Measurements from ENCODE around the gene FOXJ3. TPM values are rescaled to one million over a fixed set of nuclear protein-coding genes. Genes with fewer than 3 reads are reported as not detected.

The FOXJ3 gene
- total and polyA plus RNA-seq, 2 of the 8 experiments (the other 6 are each of a cell fraction or from before 2014, with no cell fraction given) = 48.6 to 51.9 TPM

DNA sequence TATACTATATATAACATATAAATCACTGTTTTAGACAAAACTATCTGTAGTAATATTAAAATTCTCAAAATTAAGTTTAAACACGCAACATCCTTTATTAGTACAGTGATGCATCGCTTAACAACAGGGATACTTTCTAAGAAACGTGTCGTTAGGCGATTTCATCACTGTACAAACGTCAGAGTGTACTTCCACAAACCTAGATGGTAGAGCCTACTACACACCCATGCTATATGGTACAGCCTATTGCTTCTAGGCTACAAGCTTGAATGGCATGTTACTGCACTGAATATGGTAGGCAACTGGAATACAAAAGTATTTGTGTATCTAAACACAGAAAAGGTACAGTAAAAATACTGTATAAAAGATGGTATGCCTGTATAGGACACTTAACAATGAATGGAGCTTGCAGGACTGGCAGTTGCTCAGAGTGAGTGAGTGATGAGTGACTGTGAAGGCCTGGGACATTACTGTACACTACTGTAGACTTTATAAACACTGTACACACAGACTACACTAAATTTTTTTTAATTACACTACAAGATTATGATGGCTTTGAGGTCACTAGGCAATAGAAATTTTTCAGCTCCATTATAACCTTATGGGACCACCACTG lies 10.5 kb downstream of the FOXJ3 start:
- no peak overlapping the region for H3K4me2 ChIP-seq (ENCODE audit: insufficient read depth in 1 of 2, low read depth in 2 of 2, low read length in 2 of 2)
- H3K18ac ChIP-seq (ENCODE audit: extremely low read depth, low read length) = no peak overlapping the region
- no peaks in the 10 kb centered on the region for H3K4me1 ChIP-seq (replicated peaks in 1 of 4; ENCODE audit: control insufficient read depth in 3 of 4, insufficient read depth in 4 of 4, low read length in 3 of 4)
- FAIRE-seq = no peak
- H3K4ac ChIP-seq (replicated peaks; ENCODE audit: insufficient read length, low read depth, low read length) = no peak overlapping the region
- no peak overlapping the region for H3K56ac ChIP-seq (replicated peaks; ENCODE audit: insufficient read length, low read depth, low read length)
- no peak overlapping the region for H2BK120ac ChIP-seq (replicated peaks; ENCODE audit: low read depth, low read length)
- no peaks in the 10 kb centered on the region for H3K27me3 ChIP-seq (replicated peaks in 1 of 4; ENCODE audit: control insufficient read depth in 3 of 4, extremely low read depth in 1 of 4, insufficient read depth in 3 of 4, low read length in 3 of 4)
- H2AK5ac ChIP-seq (ENCODE audit: low read depth, low read length) = no peak overlapping the region
- no peak overlapping the region for H2BK15ac ChIP-seq (ENCODE audit: low read length)
- no peaks in the 10 kb centered on the region for H3K36me3 ChIP-seq (ENCODE audit: control insufficient read depth in 2 of 4, insufficient read depth in 4 of 4, low read length in 3 of 4)
- no peak overlapping the region for H3K27ac ChIP-seq (ENCODE audit: low read depth, low read length)
- peaks cover 24 to 36% of the 10 kb centered on the region in 2 experiments for H4K20me1 ChIP-seq (replicated peaks in 1 of 2; ENCODE audit: control insufficient read depth in 1 of 2, insufficient read depth in 2 of 2, low read length in 2 of 2)
- H2BK20ac ChIP-seq (ENCODE audit: low read length) = no peak overlapping the region
- no peak overlapping the region for H3K4me3 ChIP-seq (ENCODE audit: extremely low read depth in 1 of 4, insufficient read depth in 2 of 4, low read depth in 3 of 4, low read length in 4 of 4)
- no peak overlapping the region for H3K9ac ChIP-seq (replicated peaks in 1 of 4; ENCODE audit: extremely low read depth in 1 of 4, low read depth in 3 of 4, low read length in 3 of 4)
- no peak for DNase-seq (ENCODE audit: low read depth in 1 of 2, low spot score in 2 of 2)
- no peak overlapping the region for H2BK12ac ChIP-seq (ENCODE audit: low read depth, low read length)
- H4K8ac ChIP-seq (ENCODE audit: extremely low read depth, insufficient read depth, low read length) = no peak overlapping the region
- no peaks in the 10 kb centered on the region for H3K23me2 ChIP-seq (ENCODE audit: low read depth, low read length)
- H4K5ac ChIP-seq (ENCODE audit: insufficient read length, low read depth, low read length) = no peak overlapping the region
- POLR2A ChIA-PET (ENCODE audit: partially characterized antibody) = interaction anchor here (1.0 kb wide), 2 partner anchors 9 to 39 kb away, joined by 3 to 4 read pairs; no protein-coding TSS in a partner anchor
- H3K79me1 ChIP-seq (ENCODE audit: low read depth, low read length) = 0 out of 2 replicates have a peak, but pooled peaks cover 4% of the 10 kb centered on the region
- CTCF ChIA-PET (ENCODE audit: partially characterized antibody) = interaction anchor here (1.8 kb wide), 1 partner anchor 8 kb away, joined by 12 read pairs; no protein-coding TSS in a partner anchor
- no peak overlapping the region for H2BK5ac ChIP-seq (ENCODE audit: low read depth, low read length)
- no peaks in the 10 kb centered on the region for H3K9me3 ChIP-seq (ENCODE audit: insufficient read depth in 2 of 2, low read depth in 1 of 2, low read length in 1 of 2)
- H4K91ac ChIP-seq (replicated peaks; ENCODE audit: insufficient read length, low read length) = no peak overlapping the region
- H2AFZ ChIP-seq (ENCODE audit: low read length) = no peak overlapping the region
- WGBS, 2 experiments (ENCODE audit: extremely low coverage in 1 of 2, insufficient coverage in 1 of 2, insufficient read length in 1 of 2, insufficient replicate concordance in 2 of 2, low coverage in 1 of 2, low lambda C conversion rate in 2 of 2, missing lambda C conversion rate in 1 of 2) = 90% methylated on average over 6 of the region's 6 CpGs; no CpG with 5 or more reads in 1 of the 2 experiments
- H3K14ac ChIP-seq (ENCODE audit: insufficient read length) = no peak overlapping the region
- peaks cover 32 to 96% of the 10 kb centered on the region in 2 experiments for H3K79me2 ChIP-seq (ENCODE audit: control insufficient read depth in 1 of 2, insufficient read depth in 2 of 2, low read length in 2 of 2)
- H3K23ac ChIP-seq (ENCODE audit: insufficient read length) = no peak overlapping the region
- TF ChIP-seq SIX5 (IDR thresholded peaks at IDR 0.05; ENCODE audit: low read depth, low read length) (no peak), SAP30 (IDR thresholded peaks at IDR 0.05; ENCODE audit: insufficient read depth, insufficient replicate concordance, low read length) (no peak), TBP (IDR thresholded peaks at IDR 0.05; ENCODE audit: low read depth, low read length) (no peak), MAX (IDR thresholded peaks at IDR 0.05) (no peak), EGR1 (IDR thresholded peaks at IDR 0.05; ENCODE audit: borderline replicate concordance, low read depth, low read length) (no peak)

Data from H1 (cell line).